Stimulated activated CD8-positive, alpha-beta memory T cell treated with anti-CD3 and anti-CD28 coated beads, Interleukin-4, amount 100 ng/mL, for 1 hour (primary cell): Measurements from ENCODE around the gene SS18L1.
A peak's percentile ranks its signal among the peaks of the same experiment; 100 is the strongest.

Experiments used
- DNase-seq, 2 donors: peaks; one replicate each; pipeline ENCODE4 v3.0.0-alpha.2; 2020; ENCODE audit warnings: low read depth in 2 of 2, low spot score in 1 of 2

Gene SS18L1

DNA sequence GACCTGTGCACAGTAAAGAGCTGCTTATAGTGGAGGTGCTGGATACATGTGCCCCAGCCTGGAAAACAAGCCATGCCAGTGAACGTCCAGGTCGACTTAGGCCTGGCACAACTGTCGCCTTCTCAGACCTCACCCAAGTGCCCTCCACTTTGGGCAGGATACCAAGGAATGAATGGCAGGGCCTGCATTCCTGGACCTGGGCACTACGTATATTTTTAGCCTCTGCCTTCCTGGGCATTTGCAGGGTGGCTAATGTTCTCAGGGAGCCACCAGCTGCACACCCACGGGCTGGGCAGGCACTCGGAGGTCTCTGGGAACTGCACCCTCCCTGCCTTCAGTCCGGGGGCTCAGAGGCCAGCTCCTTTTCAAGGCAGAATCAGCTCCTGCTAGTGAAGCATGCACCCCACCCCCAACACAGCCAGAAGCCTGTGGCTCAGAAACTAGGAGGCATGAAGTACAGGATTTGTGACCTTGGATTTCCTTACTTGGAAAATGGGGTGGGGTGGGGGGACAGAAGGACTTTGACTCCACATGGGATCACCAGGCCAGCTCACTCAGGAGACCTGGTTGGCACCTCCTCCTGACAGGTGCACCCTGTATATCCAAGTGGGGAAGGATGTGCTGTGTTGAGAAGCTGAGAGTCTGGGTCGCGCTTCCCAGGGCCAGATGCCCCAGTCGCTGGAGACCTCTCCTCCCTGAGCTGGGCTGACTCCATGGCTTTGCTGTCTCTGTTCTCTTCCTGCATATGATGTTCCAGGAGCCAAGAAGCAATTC lies 23.8 kb upstream of the SS18L1 start:
- DNase-seq: no peak

DNA sequence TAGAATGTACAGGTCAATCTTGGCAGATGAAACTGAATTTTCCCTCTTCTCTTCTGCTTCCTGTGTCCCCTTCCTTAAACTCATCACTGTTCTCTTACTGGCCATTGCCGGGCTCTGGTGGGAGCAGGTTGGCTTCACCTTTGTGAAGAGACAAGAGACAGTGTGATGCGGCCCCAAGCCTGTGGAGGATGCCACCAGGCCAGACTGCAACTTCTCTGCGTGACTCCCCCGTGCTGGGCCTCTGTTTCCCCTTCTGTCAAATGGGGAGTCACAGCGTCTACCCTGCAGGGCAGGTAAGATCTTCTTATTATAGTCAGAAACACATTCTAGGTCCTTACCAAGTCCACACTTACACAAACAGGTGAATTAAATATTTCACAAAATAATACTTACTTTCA lies 23.2 kb upstream of the SS18L1 start:
- no peak for DNase-seq

DNA sequence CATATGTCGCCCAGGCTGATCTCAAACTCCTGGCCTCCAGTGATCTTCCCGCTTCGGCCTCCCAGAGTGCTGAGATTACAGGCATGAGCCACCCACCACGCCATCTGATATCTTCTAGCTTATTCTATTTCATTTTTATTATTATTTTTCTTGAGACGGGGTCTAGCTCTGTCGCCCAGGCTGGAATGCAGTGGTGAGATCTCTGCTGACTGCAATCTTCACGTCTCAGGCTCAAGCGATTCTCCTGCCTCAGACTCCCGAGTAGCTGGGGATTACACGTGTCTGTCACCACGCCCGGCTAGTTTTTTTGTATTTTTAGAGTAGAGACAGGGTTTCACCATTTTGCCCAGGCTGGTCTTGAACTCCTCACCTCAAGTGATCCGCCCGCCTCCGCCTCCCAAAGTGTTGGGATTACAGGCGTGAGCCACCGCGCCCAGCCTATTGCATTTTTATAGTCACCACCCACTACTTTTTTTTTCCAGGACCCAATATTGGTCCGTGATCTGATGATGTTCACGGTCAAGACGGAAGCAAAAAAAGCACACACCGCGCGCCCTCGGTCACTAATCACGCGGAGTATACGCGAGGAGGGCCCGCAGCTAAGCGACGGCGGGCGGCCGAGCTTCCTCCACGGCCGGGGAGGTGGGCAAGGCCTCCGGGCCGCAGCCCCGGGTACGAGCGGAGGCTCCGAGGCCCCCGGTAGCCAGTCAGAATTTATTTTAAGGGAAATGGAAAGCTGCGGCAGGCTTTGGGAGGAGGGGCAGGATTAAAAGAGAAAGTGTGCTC lies 22.4 kb upstream of the SS18L1 start:
- no peak for DNase-seq

GRCh38 chr20:62121776-62122653 lies 21.6 kb upstream of the SS18L1 start, which contains the start of gene LSM14B:
TSS of gene LSM14B (plus strand) at chr20:62122475. CDS start at chr20:62122667, 192 bp downstream.
- DNase-seq: peak; percentile 90 to 94

- DNase-seq: peak in 1 of 2 donors; percentile 20
Measured at GRCh38 chr20:62122654-62123449, 20.7 kb upstream of the SS18L1 start.

DNA sequence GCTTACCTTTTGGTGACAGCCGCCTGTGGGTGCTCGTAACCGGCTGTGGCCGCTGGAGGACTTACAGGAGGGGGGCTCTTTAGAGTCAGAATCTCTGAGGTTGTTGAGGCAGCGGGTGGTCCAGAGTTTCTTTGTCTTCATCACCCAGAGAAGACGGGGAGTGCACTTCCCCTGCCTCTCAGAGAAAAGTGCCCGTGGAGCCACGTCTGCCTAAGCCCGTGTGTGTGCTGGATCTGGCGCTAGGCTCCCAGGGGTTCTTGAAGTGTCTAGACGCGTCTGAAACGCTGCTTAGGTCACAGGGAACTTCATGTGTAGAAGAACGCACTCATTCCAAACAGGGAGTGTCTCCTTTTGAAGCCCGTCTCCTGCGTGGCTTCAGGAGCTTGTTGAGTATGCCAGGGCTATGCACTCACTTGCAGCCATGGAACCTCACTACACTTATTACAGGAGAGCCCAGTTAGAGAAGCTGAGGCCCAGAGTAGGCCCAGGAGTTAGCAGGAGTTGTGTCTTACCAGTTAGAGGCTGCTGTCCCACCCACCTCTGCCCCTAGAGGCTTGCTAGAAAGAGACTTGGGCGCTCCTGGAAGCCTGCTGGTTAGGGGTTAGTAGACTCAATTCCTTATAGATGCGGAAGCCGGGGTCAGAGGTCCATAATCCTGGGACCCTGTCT lies 20.0 kb upstream of the SS18L1 start:
- DNase-seq: no peak

DNA sequence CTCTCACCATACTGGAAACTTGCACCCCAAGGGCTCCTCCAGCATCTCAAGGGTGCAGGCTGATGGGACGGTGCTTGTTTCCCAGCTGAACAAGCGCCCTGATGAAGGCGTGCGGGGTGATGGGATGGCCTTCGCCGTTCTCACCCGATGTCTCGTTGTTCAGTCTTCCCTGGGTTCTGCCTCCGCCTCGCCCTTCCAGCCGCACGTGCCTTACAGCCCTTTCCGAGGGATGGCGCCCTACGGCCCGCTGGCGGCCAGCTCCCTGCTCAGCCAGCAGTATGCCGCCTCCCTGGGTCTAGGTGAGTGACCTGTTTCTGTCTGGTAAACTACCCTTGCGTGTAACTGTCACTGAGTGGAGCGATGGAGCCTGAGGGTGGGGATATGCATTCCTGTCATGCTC lies 17.4 kb upstream of the SS18L1 start:
- DNase-seq: no peak

DNA sequence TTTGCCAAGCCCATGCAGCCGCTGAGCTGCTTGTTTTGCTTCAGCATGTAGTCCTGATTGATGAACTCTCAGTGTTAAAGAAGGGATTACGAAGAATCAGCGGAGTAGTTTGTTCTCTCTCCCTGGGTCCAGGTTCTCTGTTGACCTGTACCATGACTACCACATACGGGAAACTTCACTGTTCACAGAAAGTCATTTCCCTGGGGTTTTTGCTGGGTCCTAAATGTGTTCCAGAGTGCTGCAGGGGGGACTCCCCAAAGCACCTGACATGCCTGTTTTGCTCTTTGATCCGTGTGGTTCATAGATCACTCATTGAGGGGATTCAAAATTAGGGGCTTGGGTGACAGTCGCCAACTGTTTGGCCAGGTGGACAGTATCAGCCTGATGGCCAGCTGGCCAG lies 15.8 kb upstream of the SS18L1 start:
- DNase-seq: no peak

DNA sequence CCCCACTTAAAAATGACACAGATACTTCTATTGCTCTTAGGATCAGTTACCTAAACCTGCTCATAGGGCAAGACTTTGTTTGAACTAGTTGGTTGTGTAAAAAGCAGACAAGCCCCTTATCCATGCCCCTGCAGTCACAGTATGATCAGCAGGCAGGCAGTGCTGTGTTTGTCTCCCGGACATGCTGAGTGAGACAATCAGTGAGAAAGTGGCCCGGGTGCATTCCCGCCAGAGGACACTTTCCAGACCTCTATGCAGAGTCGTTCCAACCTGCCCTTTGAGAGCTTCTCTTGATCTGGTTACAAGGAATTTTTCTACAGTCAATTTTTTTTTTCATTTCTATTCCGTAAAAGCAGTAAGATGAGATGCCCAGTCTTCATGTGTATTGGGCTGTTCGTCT lies 15.1 kb upstream of the SS18L1 start:
- no peak for DNase-seq

DNA sequence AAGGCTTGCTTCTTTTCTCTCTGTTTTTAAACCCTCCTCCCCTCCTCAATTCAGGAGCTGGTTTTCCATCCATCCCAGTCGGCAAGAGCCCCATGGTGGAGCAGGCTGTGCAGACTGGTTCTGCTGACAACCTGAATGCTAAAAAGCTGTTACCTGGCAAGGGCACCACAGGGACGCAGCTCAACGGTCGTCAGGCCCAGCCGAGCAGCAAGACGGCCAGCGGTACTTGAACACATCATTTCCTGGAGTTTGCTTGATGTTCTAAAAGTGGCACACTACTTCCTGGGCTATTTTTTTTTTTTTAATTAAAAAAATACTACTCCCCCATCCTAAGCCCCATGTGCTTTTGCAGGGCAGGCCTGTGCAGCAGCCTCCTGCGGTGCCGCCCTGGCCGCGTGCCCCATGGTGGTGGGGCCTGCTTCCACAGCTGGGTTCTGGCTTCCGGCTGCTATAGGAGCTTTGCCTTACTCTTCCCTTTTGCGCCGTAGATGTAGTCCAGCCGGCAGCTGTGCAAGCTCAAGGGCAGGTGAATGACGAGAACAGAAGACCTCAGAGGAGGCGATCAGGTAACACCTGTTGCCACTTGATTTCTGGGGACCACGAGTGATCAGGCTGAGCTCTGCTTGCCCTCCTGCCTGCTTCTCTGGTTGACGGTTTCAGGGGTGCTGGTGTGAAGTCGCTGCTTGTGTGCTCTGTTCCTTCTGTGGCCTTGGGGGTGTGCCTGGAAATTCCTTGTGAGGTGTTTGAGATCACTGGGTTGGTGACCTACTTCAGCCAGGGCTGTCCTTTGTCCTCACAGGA lies 13.6 kb upstream of the SS18L1 start:
- no peak for DNase-seq

GRCh38 chr20:62131560-62132320 lies 11.8 kb upstream of the SS18L1 start:
- DNase-seq: no peak

DNA sequence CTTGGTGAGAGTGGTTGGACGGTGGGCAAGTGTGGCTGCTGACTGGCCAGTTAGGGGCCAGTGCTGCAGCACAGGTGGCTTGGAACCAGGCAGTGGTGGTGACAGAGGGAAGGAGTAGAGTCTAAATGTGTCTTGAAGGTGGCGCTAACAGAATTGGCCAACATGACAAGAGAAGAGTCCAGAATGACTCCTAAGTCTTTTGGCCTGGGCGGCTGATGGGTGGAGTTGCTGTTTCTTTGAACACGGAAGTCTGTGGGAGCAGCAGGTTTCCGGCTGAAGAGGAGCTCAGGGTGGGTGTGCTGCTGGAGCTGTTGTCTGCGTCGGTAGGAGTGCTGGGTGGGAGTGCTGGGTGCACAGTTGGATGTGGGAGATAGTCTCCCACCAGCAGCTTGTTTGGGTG lies 11.1 kb upstream of the SS18L1 start:
- DNase-seq: no peak

DNA sequence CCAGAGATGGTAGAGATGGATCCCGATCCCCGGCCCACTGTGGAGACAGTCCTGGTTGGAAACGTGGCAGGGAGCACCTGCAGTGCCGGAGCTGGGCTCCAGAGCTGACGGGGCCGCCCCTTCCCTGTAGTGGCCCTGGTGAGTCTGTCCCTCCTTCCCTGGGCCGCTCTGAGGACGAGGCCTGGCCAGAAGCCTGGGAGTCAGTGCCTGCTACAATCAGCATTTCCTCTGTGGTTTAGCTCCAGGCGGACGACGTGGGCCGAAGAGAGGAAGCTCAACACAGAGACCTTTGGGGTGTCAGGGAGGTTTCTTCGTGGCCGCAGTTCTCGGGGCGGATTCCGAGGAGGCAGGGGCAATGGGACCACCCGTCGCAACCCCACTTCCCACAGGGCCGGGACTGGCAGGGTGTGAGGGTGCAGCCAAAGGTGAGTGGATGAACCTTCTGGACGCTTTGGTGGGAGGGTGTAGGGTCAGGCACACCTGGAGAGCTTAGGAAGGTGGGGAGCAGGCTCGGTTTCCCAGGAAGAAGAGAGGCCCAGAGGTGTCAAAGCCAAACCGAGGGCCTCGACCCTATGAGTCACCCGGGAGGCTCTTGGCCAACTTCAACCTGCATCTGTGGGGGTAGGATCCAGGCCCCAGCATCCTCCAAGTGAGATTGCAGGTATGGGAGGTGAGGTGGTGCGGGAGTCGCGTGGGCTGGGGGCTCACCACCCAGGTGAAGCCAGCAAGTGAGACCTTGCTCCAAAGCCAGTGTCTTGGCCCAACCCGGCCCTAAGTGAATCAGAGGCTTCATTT lies 10.3 kb upstream of the SS18L1 start:
- DNase-seq: no peak

DNA sequence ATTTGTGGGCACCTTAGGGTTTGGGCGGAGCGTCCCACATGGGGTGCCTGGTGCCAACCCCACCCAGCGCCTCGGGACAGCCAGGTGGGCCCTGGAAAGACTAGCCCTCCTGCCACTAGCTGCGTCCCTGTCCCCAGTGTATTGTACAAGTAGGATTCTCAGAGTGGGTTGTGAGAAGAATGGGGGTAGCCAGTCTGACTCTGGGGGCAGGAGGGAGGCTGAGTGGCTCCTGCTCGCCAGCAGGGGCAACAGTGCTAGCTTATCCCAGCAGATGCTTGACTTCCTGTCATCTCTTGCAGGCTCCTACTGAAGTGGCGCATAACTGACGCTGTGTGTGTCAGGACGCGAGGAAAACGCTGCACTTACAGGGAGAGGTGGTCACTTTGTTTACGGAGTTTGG lies 9.7 kb upstream of the SS18L1 start:
- DNase-seq: no peak

- no peak for DNase-seq
Measured at GRCh38 chr20:62134735-62135231, 8.8 kb upstream of the SS18L1 start.

DNA sequence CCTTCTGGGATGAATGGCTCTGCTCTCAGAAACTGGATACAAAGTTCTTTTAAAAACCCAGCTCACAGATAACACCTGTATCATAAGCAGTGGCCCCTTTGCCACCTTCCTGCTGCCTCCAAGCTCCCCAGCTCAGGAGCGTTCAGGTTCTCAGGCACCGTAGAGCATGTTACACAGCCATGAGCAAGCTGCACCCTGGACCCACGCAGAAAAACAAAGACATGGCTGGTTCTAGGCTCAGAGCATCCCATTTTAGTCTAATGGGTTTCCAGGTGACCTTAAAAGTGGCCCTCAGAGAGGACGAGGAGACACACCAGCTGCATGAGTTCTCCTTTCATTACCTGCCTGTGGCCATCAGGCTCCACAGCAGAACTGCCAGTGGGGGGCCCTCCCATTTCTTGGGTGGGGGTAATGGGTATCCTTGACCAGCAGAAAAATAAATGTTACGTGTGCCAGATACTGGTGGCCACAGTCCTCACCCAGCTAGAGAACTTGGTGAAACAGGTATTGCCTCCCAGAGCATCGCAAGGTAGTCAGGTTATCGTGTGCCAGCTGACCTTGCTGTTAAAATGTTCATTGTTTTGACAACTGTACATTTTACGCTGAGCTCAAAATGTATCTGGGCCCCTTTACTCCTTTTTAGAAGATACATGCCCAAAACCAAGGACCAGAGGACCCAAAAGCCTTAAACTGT lies 7.8 kb upstream of the SS18L1 start:
- no peak for DNase-seq
